OCI-LY3 (cell line): ENCODE results near the gene BRF1.

Experiments used
- H2AFZ ChIP-seq: fragments of 200-600, 300-600 bp; shearing (Covaris generic); 2 replicates; pipeline ENCODE4 v1.6.0; 2014; ENCODE audit warnings: antibody characterized with exemption, low read depth, low read length
- H3K27ac ChIP-seq: fragments of 200-600, 300-600 bp; sonication (generic); 2 replicates; pipeline ENCODE4 v1.5.1; 2014; ENCODE audit warnings: mild to moderate bottlenecking, low read length, moderate library complexity, mixed read lengths
- H3K27me3 ChIP-seq: fragments of 200-600, 300-600 bp; sonication (generic); 2 replicates; pipeline ENCODE4 v1.6.1; 2014; ENCODE audit warnings: low read depth, low read length, mixed read lengths
- H3K36me3 ChIP-seq: fragments of 200-600, 300-600 bp; sonication (generic); replicated peaks from 2 replicates; pipeline ENCODE3; 2014; ENCODE audit warnings: low read depth, low read length, mixed read lengths
- H3K4me1 ChIP-seq: fragments of 300-600, 200-600 bp; sonication (generic); 2 replicates; pipeline ENCODE4 v1.6.1; 2014; ENCODE audit warnings: low read length, mixed read lengths
- H3K4me2 ChIP-seq: fragments of 200-600, 300-600 bp; sonication (generic); 2 replicates; pipeline ENCODE4 v1.6.1; 2014; ENCODE audit warnings: low read length, mixed read lengths
- H3K4me3 ChIP-seq: fragments of 300-600, 200-600 bp; sonication (generic); 2 replicates; pipeline ENCODE4 v1.5.1; 2014; ENCODE audit warnings: antibody characterized with exemption, mild to moderate bottlenecking, low read length, moderate library complexity
- H3K79me2 ChIP-seq: fragments of 300-600, 200-600 bp; shearing (Covaris generic); 2 replicates; pipeline ENCODE4 v1.6.1; 2014; ENCODE audit warnings: mild to moderate bottlenecking, low read length, mixed read lengths
- H3K9ac ChIP-seq: fragments of 300-600, 200-600 bp; shearing (Covaris generic); 2 replicates; pipeline ENCODE4 v1.6.0; 2014; ENCODE audit warnings: mild to moderate bottlenecking, low read length, moderate library complexity
- H3K9me3 ChIP-seq: fragments of 200-600, 300-600 bp; shearing (Covaris generic); 2 replicates; pipeline ENCODE4 v1.6.1; 2014; ENCODE audit warnings: low read length, mixed read lengths; ENCODE audit not compliant: insufficient read depth
- H4K20me1 ChIP-seq: fragments of 200-600, 300-600 bp; sonication (generic); 2 replicates; pipeline ENCODE4 v1.6.1; 2016; ENCODE audit warnings: low read length, mixed read lengths; ENCODE audit not compliant: insufficient read depth
- CTCF ChIP-seq: fragments of 200-600, 300-600 bp; sonication (generic); IDR thresholded peaks from 2 replicates; pipeline ENCODE4 v1.5.1; 2014; ENCODE audit warnings: antibody characterized with exemption, low read length, low read depth
- EZH2phosphoT487 ChIP-seq: fragments of 200-600 bp; shearing (Covaris generic); IDR thresholded peaks from 2 replicates; pipeline ENCODE4 v1.6.1; 2018; ENCODE audit warnings: antibody characterized with exemption, mixed run types, low read depth

Gene BRF1

GRCh38 chr14:105209091-105209490 lies 91.7 kb downstream of the BRF1 start:
- Histone ChIP-seq H3K9ac (no peak overlapping the region), H3K36me3 (no peaks in the 10 kb centered on the region), H3K27ac (no peak overlapping the region), H4K20me1 (no peaks in the 10 kb centered on the region), H3K4me2 (no peak overlapping the region), H3K9me3 (no peaks in the 10 kb centered on the region), H3K4me3 (no peak overlapping the region), H3K4me1 (no peaks in the 10 kb centered on the region), H3K79me2 (no peaks in the 10 kb centered on the region), H2AFZ (no peak overlapping the region), H3K27me3 (peaks cover 3% of the 10 kb centered on the region; the same call in 1 of the 2 replicates)
- TF ChIP-seq EZH2phosphoT487 (no peak), CTCF (no peak)

- no peaks in the 10 kb centered on the region for H3K4me1 ChIP-seq
- H3K79me2 ChIP-seq = no peaks in the 10 kb centered on the region
- H3K27me3 ChIP-seq = peaks cover 3% of the 10 kb centered on the region; the same call in 1 of the 2 replicates
- no peak overlapping the region for H3K27ac ChIP-seq
- H4K20me1 ChIP-seq = no peaks in the 10 kb centered on the region
- no peak overlapping the region for H3K4me2 ChIP-seq
- H2AFZ ChIP-seq = no peak overlapping the region
- H3K9ac ChIP-seq = no peak overlapping the region
- TF ChIP-seq EZH2phosphoT487 (no peak), CTCF (no peak)
- H3K9me3 ChIP-seq = no peaks in the 10 kb centered on the region
- H3K36me3 ChIP-seq = no peaks in the 10 kb centered on the region
- no peak overlapping the region for H3K4me3 ChIP-seq
These were observed 92.1 kb downstream of the BRF1 start for GRCh38 chr14:105208738-105209075.

- no peak overlapping the region for H3K4me2 ChIP-seq
- H3K36me3 ChIP-seq = no peaks in the 10 kb centered on the region
- no peaks in the 10 kb centered on the region for H4K20me1 ChIP-seq
- no peaks in the 10 kb centered on the region for H3K4me1 ChIP-seq
- no peak overlapping the region for H3K4me3 ChIP-seq
- H3K9ac ChIP-seq = no peak overlapping the region
- H3K27me3 ChIP-seq = peaks cover 3% of the 10 kb centered on the region; the same call in 1 of the 2 replicates
- H3K79me2 ChIP-seq = no peaks in the 10 kb centered on the region
- H3K27ac ChIP-seq = no peak overlapping the region
- TF ChIP-seq CTCF (no peak), EZH2phosphoT487 (no peak)
- no peak overlapping the region for H2AFZ ChIP-seq
- H3K9me3 ChIP-seq = no peaks in the 10 kb centered on the region
These were observed 92.6 kb downstream of the BRF1 start for GRCh38 chr14:105207996-105208737.

GRCh38 chr14:105207460-105207901 lies 93.3 kb downstream of the BRF1 start:
- H3K79me2 ChIP-seq = no peaks in the 10 kb centered on the region
- H2AFZ ChIP-seq = no peak overlapping the region
- H3K4me1 ChIP-seq = no peaks in the 10 kb centered on the region
- H3K4me2 ChIP-seq = no peak overlapping the region
- no peak overlapping the region for H3K4me3 ChIP-seq
- H3K9me3 ChIP-seq = no peaks in the 10 kb centered on the region
- H3K36me3 ChIP-seq = no peaks in the 10 kb centered on the region
- peaks cover 3% of the 10 kb centered on the region; the same call in 1 of the 2 replicates for H3K27me3 ChIP-seq
- H4K20me1 ChIP-seq = no peaks in the 10 kb centered on the region
- TF ChIP-seq CTCF (no peak), EZH2phosphoT487 (no peak)
- H3K27ac ChIP-seq = no peak overlapping the region
- no peak overlapping the region for H3K9ac ChIP-seq
